TTC549 (cell line): ENCODE data around the gene EFNA4.

ENCODE experiments used
- FAIRE-seq: peaks from 2 replicates; lab custom pipeline; 2012; peaks lifted over from hg19 to GRCh38; lab: Jason Lieb, UNC

Gene EFNA4

GRCh38 chr1:155075535-155075934 is 12.0 kb downstream of the EFNA4 start:
- no peak for FAIRE-seq

DNA sequence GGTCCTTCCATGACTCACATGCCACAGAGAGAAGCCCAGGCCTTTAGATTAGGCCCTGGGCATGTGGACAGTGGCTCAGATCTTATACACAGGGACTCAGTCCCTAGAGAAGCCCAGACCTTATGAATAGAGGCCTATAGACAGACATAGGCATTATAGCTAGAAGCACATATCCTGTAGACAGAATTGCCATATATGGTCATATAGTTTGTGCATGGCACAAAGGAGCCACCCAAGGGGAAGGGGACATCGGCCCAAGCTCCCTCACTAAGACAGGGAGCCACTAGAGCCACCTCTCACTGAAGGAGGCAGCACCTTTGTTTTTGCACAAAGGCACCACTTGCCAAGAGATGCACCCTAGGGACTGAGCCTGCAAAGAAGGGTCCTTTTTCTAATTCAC is 12.8 kb downstream of the EFNA4 start:
- FAIRE-seq, result no peak

DNA sequence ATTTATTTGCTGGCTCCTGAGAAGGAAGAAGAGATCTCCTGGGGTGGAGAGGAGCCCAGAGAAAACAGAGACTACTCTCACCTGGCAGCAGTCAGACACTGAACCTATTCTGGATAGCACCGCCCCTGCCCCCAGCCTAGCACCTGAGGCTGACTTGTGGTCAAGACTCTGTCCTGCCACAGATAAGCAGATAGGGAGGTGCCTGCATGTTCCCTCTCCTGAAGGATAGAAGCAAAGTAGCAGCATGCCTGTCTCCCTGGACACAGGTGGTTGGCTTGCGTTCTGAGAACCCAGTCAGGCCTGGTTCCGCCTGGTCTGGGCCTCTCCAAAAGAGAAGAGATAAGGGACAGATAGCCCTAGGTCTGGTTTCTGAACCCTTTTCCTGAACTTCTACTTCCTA is 13.8 kb downstream of the EFNA4 start:
- no peak for FAIRE-seq

DNA sequence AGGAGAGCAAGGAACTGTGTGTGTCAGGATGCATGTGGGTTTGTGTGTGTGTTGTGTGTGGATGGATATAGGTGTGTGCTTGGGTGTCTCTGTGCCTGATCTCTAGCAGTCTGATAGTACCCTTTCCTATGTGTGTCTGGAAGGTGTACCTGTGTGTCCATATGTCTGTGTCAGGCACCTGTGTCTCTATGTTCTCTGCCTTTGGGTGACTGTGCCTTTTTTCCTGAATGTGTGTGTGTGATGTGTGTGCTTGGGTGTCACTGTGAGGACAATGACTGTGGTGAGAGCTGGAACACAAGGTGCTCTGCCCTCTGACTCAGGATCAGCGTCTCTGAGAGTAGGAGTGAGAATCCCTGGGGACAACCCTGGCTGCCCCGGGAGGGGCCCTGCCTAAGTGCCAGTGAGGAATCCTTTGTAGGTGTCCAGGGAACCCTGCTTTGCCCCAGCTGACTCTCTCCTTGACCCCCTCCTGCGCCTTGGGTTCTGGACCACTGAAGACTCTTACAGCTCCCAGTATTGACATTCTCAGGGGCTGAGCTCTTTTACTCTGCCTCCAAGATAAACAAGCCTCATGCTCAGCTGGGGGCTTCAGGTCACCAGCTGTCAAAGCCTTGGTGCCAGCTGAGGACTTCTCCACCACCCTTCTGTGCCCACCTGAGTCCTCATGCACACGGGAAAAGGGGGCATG is 14.4 kb downstream of the EFNA4 start:
- no peak for FAIRE-seq

DNA sequence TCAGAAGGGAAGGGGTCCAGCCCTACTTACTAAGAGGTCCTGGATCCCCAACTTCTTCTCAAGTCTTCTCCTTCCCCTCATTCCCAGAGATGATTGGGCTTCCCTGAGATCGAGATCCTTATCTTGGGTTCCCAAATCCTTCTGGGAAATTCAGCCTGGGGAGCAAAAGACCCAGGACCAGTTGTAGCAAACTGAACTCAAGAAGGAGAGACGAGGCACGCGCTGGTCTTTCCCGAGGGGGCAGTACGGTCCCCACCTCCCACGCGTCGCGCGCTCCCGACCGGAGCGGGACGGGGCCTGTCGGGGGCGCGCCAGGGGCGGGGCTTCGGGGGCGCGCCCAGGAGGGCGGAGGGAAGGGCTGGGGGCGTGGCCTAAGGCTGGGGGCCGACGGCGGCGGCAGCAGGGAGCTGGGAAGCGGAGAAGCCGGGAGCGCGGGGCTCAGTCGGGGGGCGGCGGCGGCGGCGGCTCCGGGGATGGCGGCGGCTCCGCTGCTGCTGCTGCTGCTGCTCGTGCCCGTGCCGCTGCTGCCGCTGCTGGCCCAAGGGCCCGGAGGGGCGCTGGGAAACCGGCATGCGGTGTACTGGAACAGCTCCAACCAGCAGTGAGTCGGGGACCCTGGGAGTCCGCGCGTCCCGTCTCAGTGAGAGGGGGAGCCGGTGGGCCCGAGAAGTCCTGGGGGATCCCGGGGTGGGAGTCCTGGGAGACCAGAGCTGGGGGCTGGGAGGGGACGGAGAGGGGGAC is 15.1 kb downstream of the EFNA4 start, which contains the start of gene EFNA3:
Gene EFNA3, plus strand, starts transcription at position 369 of the 741 bp plus-strand sequence. Its CDS starts 105 bp downstream, at position 474.
- no peak for FAIRE-seq

- FAIRE-seq, result no peak
Observed at GRCh38 chr1:155079210-155079486, 15.6 kb downstream of the EFNA4 start.

- FAIRE-seq, result no peak
Observed at GRCh38 chr1:155079487-155080311, 16.2 kb downstream of the EFNA4 start.

- no peak for FAIRE-seq
Observed at GRCh38 chr1:155080312-155081228, 17.0 kb downstream of the EFNA4 start.

DNA sequence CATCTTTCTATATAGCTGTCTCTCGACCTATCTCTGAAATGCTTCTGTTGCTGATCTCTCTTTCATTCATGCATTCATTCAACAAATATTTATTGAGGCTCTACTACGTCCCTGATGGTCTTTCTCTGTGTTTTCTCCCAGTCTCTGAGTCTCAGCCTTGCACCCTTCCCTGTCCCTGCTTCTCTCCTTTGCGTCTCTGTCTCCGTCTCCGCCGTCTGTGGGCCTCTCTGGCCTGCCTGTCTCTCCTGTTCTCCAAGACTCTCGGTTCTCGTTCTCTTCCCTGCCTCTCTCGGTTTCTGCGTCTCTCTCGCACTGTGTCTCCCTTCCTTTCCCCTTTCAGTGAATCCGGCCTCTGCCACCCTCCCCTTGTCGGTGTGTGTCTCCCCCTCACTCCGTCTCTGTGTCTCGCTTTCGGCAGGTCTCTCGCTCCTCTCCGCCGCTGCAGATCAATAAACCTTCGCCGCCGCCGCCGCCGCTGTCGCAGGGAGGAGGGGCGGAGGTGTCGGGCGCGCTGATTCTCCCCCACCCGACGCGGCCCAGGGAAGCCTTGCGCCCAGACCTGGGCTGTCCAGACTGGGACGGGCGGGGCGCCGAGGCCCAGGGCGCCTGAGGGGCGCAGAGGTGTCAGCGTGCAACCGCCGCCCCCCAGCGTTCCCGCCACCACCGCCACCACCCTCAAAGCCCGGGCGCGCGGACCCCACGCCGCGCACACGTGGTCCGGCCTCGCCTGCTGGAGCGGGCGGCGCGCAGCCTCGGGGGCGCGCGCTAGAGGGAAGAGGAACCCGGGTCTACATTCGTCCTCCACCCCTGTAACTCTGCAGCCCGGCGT is 18.1 kb downstream of the EFNA4 start:
- FAIRE-seq, result no peak

GRCh38 chr1:155082301-155083051 is 18.9 kb downstream of the EFNA4 start:
- no peak for FAIRE-seq

- no peak for FAIRE-seq
Observed at GRCh38 chr1:155083052-155083541, 19.6 kb downstream of the EFNA4 start.

DNA sequence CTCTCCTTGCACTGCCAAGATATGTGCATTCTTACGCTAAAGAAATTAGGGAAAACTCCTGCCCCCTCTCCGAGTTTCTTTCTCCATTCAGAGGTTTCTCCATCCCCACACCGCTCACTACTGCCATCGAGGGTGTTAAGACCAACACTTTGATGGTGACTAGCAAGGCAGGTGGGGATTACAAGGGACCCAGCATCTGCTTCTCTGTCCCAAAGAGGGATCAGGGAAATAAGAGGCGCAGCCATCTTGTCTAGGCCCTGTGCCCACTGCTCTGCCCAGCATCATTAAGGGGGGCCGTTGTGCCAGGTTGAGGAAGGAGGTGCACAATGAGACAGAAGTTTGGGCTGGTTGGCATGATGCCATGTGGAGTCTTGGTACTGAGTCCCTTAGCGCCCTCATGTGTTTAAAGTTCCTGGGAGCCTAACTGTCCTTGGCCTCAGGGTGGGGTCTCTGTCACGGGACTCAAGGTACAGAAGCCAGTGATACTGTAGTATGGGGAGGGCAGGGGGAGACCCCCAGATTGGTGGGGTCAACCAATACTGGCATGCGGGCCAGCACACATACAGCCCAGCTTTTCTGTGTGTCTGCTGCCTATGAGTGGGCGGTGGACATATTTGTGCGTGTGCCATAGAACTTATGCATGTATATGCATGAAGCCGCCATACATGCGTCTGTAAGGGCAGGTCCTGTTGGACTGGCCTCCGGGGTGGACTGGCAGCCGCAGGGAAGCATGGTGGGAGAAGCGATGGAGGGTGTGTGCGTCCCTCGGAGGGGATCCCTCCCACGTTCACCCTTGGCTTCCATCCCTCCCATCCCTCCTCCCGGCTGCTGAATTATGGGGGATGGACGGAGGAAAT is 20.6 kb downstream of the EFNA4 start:
- FAIRE-seq, result no peak

GRCh38 chr1:155084722-155085503 is 21.4 kb downstream of the EFNA4 start:
- FAIRE-seq, result peak; percentile 98

GRCh38 chr1:155085504-155086127 is 22.1 kb downstream of the EFNA4 start:
- FAIRE-seq, result no peak

DNA sequence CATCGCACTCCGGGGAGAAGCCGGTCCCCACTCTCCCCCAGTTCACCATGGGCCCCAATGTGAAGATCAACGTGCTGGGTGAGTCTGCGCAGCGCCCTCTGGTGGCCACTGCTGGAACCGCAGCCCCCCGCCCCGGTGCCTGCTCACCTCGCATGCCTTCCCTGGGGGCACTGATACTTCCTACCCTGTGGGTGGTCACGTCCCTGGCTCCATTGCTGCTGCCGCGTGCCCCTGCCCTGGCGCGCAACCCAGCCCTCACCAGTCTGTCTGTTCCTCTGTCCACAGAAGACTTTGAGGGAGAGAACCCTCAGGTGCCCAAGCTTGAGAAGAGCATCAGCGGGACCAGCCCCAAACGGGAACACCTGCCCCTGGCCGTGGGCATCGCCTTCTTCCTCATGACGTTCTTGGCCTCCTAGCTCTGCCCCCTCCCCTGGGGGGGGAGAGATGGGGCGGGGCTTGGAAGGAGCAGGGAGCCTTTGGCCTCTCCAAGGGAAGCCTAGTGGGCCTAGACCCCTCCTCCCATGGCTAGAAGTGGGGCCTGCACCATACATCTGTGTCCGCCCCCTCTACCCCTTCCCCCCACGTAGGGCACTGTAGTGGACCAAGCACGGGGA is 22.7 kb downstream of the EFNA4 start:
- FAIRE-seq, result no peak

DNA sequence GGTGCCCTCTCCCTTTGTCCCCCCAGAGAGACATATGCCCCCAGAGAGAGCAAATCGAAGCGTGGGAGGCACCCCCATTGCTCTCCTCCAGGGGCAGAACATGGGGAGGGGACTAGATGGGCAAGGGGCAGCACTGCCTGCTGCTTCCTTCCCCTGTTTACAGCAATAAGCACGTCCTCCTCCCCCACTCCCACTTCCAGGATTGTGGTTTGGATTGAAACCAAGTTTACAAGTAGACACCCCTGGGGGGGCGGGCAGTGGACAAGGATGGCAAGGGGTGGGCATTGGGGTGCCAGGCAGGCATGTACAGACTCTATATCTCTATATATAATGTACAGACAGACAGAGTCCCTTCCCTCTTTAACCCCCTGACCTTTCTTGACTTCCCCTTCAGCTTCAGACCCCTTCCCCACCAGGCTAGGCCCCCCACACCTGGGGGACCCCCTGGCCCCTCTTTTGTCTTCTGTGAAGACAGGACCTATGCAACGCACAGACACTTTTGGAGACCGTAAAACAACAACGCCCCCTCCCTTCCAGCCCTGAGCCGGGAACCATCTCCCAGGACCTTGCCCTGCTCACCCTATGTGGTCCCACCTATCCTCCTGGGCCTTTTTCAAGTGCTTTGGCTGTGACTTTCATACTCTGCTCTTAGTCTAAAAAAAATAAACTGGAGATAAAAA is 23.5 kb downstream of the EFNA4 start:
- FAIRE-seq, result no peak
